Measurements from ENCODE around the gene STOX2.
A peak's percentile ranks its signal among the peaks of the same experiment; 100 is the strongest.

The STOX2 gene

DNA sequence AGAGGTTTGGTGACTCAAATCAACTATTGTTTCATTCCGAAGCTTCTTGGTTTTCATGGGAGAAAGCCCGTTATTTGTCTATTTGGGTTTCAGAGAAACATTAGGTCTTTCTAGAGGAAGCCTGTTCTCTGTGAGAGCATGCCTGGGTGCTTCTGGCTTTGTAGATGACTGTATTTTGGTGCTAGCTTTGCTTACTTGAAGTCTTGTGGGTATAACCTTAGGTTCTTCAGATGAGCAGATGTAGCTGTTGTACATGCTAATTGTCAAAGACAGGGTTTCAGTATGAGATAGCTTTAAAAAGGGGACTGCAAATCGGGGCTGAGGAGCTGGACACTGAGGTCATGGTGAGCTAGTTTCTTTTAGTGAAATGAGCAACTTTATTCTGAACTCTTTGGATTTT lies 7.9 kb upstream of the STOX2 start:
- DNase-seq (ENCODE audit: low read depth): no peak

DNA sequence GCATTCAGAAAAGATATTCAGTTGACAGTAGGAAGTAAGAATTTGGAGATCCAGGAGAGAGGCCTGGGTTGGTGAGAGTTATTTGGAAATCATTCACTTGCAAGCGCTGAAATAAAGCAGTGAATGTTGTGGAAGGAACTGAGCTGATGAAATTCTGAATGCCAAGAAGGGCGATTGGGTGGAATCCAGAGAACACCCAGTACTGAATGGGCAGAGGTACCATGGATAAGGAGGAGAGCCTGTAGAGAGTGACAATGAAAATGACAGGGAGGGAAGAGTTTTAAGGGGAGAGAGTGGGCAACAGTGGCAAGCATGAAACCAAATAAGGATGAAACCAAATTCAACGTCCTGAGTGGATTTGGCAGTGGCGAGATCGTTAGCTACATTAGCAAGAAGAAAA lies 6.7 kb upstream of the STOX2 start:
- no peak for DNase-seq (ENCODE audit: low read depth)

GRCh38 chr4:183903021-183903760 lies 1.9 kb upstream of the STOX2 start:
- DNase-seq (ENCODE audit: low read depth): no peak

DNA sequence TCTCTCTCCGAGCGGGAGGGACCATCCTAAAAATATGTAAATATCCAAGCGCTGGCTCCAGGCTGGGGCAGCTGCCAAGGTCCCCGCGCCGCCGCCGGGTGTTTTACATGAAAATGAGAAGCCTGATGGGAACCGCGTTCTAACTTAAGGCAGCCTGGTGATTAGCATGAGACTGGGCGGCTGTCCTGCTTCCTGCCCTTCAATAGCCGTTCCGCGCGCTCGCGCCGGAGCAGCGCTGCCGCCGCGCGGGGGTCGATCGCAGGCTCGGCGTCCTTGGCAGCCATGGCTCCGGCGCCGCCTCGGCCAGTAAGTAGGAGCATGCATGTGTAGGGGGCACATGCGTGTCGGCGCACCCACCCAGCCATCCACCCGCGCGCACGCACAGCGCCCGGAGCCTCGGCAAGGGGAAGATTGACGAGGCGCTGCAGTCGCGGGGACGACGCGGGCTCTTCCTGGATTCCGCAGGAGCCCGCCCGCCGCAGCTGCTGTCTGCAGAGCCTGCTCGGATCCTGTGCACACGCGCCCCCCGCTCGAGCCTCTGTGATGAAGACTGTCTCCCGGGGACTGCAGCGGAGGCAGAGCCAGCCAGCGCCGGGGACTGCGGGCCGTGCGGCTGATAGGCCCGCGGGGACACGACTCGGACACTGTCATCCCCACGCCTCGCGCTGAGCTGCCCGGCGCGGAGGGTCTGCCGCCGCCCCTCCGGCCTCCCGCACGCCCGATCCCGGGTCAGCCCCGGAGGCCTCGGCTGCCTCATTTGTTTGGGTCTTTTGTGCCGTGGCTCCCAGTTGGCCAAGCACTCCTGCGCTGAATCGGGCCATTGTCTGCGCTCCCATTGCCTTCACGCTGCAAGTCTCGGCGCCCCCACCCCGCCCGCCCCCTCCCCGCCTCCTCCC lies 734 bp downstream of the STOX2 start:
- DNase-seq (ENCODE audit: low read depth): peak; percentile 2

- DNase-seq (ENCODE audit: low read depth): no peak
Observed at GRCh38 chr4:183906489-183906738, 1.3 kb downstream of the STOX2 start.

DNA sequence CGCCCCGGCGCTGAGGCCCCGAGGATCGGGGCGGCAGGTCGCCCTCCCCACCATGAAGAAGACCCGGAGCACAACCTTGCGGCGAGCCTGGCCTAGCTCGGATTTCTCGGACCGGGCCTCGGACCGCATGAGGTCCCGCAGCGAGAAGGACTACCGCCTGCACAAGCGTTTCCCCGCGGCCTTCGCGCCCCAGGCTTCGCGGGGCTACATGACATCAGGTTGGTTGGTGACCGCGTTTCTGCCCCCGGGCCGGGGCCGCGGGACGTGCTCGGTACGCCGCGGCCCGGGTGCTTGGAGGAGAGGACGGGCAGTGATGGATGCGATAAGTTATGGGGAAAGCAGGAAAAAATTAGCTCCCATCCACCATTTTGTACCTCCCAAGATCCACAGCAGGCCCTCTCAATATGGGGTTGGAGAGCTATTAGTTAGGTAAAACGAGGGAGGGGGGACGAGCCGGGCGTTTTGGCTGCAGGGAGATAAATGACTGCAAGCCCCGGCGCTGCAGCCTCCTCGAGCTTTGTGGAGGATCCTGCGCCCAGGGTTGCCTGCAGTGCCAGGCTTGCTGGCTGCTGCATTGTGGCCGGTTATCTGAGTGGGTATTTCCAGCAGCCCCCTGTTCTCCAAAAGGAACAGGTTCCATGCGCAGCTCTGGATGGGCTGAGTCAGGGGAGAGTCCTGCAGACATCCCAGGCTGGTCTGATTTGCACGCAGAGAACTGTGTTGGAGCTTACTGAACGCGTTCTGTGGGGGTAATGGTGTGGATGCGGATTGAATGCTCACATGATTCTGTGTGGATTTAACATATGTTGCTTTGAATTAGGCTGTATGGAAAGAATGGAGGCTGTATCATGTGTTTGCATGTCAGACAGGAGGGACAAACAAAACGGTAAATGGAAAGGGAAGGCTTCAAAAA lies 1.9 kb downstream of the STOX2 start:
- DNase-seq (ENCODE audit: low read depth): no peak

DNA sequence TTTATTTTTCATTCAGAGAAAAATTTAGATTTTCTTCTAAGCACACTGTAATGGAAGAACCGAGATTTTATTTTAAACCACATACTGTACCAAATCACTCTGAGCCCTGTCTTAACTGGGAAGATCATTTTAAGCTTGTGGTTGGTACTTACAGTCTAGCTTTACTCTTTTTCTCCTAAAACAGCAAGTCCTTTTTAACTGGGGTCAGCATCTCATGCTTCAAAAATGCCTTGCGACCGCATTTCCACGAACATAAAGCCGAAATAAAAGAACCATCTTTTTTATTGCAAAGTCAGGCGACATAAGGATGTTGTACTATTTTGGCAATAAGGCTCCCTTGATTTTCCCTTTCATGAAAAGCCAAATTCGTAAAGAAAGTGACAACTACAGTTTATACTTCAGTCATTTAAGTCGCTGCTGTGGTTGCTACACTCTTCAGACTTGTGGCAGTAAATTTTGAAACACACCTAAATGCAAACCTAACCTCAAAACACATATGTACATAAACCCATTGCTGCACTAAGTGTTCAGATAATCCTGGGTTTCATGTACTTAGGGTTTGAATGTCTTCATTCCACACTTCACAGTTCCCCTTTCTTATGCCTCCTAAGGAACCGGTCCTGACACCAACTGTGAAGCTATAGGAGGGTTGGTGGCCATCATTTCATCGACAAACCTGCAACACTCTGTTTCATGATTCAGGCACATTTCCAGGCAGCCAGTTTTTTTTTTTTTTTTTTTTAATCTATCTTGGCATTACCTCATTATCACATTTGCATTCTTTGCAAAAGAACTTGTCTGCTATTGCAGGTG lies 3.0 kb downstream of the STOX2 start:
- no peak for DNase-seq (ENCODE audit: low read depth)

DNA sequence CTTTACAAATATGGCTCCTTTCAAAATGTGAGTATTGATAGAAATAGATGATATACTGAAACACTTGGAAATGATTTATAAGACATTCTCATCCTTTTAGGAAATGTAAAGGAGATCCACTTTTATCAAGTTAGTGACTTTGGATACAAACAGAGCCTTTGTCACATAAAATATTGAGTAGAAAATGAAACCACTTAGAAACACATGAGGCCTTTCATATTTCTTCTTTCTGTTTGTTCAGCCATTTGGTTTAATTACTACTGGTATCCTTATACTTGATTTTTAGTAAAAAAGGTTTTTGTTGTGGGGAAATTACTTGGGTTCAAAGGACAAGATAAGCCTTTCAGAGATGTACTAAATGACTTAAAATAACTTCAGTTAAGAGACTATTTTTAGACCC lies 4.1 kb downstream of the STOX2 start:
- no peak for DNase-seq (ENCODE audit: low read depth)

DNA sequence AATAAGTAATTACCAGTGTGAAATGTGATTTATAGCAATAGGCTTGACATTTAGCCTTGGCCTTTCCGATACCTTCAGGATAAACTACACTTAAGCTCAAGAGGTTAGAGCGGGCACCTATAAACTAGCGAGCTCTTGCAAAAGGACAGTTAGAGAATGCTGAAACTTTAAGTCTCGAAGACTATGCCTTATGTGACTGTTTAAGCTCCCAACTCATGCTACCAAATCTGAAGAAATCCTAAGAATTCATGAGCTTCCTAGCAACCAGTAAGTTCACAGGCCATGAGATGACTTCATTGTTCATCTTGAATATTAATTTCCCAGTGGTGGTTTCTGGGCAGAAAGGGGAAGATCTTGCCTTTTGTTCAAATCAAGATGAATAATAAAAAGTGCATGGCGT lies 4.7 kb downstream of the STOX2 start:
- no peak for DNase-seq (ENCODE audit: low read depth)

GRCh38 chr4:183912585-183912984 lies 7.5 kb downstream of the STOX2 start:
- no peak for DNase-seq (ENCODE audit: low read depth)

- no peak for DNase-seq (ENCODE audit: low read depth)
Observed at GRCh38 chr4:183915976-183916375, 10.9 kb downstream of the STOX2 start.

DNA sequence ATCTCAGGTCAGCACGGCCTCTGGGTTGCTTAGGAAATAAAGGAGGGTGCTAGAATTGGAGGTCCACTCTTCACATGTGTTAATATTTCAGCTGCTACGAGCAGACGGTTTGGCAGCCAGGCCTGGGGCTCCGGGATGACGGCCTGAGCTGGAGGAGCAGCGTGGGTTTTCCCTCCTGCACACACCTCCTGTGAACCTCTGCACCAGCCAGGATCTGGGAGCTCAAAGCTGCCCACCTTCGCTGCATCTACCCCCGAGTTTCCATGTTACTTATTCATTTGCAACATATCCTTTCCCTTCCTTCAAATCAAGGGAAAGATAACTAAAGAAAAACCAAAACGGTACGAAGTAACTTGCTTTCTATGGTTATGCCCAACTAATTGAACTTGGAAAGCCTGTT lies 13.6 kb downstream of the STOX2 start:
- DNase-seq (ENCODE audit: low read depth): no peak

DNA sequence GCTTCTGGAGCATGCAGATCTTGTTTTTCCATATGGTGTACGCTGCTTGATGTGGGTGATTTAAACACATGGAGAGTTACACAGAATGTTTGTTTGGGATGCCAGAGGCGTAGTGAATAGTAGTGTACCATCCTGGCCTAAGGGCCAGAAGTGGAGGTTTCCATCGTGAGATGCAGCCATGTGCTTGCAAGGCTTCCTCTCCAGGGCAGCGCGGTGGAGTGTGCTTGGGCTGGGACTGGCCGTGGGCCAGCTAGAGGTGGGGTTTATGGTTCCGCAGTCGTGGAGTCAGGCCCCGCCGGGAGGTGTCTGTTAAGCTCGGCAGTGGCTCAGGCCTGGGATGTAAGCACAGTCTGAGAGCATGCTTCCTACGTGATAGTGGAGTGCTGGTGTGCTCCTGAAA lies 14.0 kb downstream of the STOX2 start:
- no peak for DNase-seq (ENCODE audit: low read depth)

DNA sequence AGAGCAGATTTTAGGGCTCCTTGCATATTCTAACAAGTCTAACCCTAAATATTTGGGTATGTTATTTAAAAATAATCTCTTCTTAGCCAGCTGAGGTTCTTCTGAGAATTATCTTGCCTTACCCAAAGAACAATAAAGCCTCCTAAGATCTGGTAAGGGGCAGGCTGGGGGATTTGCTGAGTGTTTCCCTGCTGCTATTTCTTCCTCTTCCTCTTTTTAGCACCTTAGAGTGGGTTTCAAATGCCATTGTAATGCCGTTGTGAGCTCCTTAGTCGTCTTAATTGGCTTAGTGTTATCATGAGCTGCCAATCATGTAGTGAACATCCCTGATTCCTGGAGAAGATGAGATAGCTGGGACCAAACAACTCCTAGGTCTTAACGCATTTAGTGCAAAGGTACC lies 15.4 kb downstream of the STOX2 start:
- DNase-seq (ENCODE audit: low read depth): no peak

- DNase-seq (ENCODE audit: low read depth): no peak
Observed at GRCh38 chr4:183921335-183921734, 16.2 kb downstream of the STOX2 start.

DNA sequence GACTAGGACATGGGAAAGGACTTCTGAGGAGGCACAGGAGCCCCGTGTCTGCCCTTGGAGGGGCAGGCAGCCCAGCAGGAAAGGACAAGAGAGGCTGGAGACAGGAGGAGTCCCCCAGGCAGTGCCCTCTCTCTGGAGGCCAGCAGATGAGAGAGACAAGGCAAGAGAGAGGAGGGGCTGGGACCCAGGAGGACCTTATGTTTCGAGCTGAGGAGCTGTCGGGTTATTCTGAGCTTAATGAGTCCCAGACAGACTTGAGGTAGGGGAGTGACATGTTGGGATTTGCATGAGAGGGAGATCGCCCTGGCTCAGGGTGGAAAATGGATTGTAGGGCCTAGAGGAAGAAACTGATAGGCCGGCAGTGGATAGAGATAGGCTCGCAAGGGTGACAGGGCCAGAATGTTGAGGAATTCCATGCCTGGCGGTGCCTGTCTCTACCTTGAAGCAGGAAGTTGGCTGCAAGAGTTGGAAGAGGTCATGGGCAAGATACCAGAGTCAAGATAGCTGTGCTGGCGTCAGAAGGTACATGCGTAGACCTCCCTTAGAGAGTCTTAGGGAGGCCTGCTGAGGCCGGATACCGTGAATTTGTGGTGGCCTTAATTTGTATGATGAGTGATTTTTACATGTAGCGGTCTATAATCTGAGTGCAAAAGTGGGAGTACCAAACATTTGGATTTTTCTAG lies 19.4 kb downstream of the STOX2 start:
- DNase-seq (ENCODE audit: low read depth): no peak

DNA sequence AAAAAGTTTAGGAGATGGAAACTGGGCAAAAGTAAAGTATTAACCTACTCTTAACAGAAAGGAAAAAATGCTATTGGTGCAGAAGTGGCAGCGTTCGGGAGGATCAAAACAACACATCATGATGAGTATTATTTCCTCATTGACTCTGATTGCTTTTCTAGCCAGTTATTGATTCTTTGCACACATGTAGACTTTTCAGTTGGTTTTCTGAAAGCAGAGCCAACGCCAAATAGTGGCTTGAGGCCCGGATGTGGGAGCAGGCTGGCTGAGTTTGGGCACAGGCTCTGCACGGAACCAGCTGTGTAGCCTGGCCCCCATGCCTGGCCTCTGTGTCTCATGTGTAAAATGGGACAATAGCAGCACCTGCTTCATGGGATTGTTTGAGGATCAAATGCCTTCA lies 21.8 kb downstream of the STOX2 start:
- no peak for DNase-seq (ENCODE audit: low read depth)

DNA sequence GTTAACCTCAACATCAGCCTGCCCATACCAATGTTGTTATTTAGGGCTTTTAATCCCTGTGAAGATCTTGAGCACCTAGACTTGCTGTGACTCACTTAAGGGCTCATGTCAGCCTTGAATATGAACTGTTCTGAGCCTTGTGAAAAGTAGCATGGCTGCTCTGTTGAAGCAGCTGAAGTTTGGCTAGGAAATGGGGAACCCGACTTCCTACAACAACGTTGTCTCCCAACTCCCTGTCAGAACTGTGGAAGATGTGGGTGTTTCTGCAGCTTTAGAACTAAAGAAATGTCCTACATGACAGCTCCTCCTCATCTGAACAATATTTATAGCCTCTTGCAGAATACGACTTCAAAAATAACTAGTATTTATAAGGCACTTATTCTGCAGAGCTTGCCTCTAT lies 27.5 kb downstream of the STOX2 start:
- no peak for DNase-seq (ENCODE audit: low read depth)

GRCh38 chr4:183934761-183935160 lies 29.7 kb downstream of the STOX2 start:
- no peak for DNase-seq (ENCODE audit: low read depth)

GRCh38 chr4:183935355-183936005 lies 30.4 kb downstream of the STOX2 start:
- DNase-seq (ENCODE audit: low read depth): no peak

- no peak for DNase-seq (ENCODE audit: low read depth)
Observed at GRCh38 chr4:183936047-183936446, 30.9 kb downstream of the STOX2 start.

All from EH (cell line).